ENCODE measurements around the gene ASB6.

DNA sequence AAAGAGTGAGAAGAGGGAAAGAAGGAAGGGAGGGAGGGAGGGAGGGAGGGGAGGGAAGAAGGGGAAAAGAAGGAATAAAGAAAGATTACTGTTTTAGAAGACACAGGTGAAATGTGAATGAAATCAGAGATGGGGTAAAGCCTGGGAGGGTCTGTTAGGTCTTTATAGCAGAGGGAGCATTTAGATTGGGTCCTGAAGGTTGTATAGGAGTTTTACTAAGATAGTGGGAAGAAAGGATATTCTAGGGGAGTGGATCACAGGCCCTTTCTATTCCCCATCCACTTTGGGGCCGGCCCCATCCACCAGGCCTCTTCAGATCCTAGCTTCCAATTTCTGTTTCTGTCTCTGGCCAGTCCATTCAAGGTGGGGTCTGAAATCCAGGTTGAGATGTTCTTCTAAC lies 56.6 kb downstream of the ASB6 start:
- no peak for TF ChIP-seq TARDBP (IDR thresholded peaks at IDR 0.05)
- no peak for TF ChIP-seq FOXM1 (IDR thresholded peaks at IDR 0.05; ENCODE audit: borderline replicate concordance)
- TF ChIP-seq ZNF384 (IDR thresholded peaks at IDR 0.05): no peak
- no peak for TF ChIP-seq SP1 (IDR thresholded peaks at IDR 0.05)
- no peak for TF ChIP-seq BHLHE40 (IDR thresholded peaks at IDR 0.05; ENCODE audit: borderline replicate concordance)
- TF ChIP-seq ELF4 (IDR thresholded peaks at IDR 0.05): no peak
- TF ChIP-seq ARNT (IDR thresholded peaks at IDR 0.05): no peak
- TF ChIP-seq L3MBTL2 (conservative IDR thresholded peaks at IDR 0.05): no peak
- no peak for TF ChIP-seq SUZ12 (IDR thresholded peaks at IDR 0.05)
- no peak for TF ChIP-seq HDGF (IDR thresholded peaks at IDR 0.05; ENCODE audit: borderline replicate concordance)
- TF ChIP-seq, protein P1, sequence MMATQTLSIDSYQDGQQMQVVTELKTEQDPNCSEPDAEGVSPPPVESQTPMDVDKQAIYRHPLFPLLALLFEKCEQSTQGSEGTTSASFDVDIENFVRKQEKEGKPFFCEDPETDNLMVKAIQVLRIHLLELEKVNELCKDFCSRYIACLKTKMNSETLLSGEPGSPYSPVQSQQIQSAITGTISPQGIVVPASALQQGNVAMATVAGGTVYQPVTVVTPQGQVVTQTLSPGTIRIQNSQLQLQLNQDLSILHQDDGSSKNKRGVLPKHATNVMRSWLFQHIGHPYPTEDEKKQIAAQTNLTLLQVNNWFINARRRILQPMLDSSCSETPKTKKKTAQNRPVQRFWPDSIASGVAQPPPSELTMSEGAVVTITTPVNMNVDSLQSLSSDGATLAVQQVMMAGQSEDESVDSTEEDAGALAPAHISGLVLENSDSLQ (IDR thresholded peaks at IDR 0.05): no peak
- no peak for TF ChIP-seq FOXK2 (IDR thresholded peaks at IDR 0.05)
- TF ChIP-seq LEF1 (IDR thresholded peaks at IDR 0.05; ENCODE audit: borderline replicate concordance): no peak
- no peak for TF ChIP-seq CTBP1 (IDR thresholded peaks at IDR 0.05; ENCODE audit: borderline replicate concordance)
